ENCODE results near the gene SART3.
"Not testable (repeated sequence)": the region's sequence is repeated elsewhere in the genome, so short reads cannot be mapped to it uniquely, and the experiment has no call there.

Gene SART3

GRCh38 chr12:108590463-108590862 is 29.5 kb upstream of the SART3 start:
- not testable (repeated sequence) for DNase-seq (ENCODE audit: low spot score); H3K27me3 Mint-ChIP-seq (ENCODE audit: low read depth); H3K4me1 Mint-ChIP-seq (ENCODE audit: low read depth); H3K9me3 Mint-ChIP-seq; H3K36me3 Mint-ChIP-seq (ENCODE audit: low read depth); H3K4me3 Mint-ChIP-seq; H3K27ac Mint-ChIP-seq

DNA sequence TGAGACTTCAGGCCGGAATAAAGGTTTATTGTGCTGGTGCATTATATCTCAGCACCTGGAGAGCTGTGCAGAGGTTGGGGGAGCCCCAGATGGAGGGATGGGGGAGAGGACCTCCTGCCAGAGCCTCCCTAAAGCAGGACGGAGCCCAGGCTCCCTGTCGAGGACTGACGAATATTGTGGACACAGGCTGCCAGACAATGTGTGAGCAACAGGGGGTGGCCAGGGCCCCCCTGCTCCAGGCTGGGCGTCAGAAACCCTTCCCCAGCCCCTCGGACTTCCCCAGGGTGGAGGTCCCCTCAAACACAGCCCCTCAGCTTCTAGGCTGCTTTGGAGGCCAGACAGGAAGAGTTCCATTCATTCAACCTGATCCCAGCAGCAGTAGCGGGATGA is 28.9 kb upstream of the SART3 start:
- H3K27ac Mint-ChIP-seq: no peak overlapping the region
- H3K4me1 Mint-ChIP-seq (ENCODE audit: low read depth): no peaks in the 10 kb centered on the region
- H3K4me3 Mint-ChIP-seq: no peak overlapping the region
- no peaks in the 10 kb centered on the region for H3K36me3 Mint-ChIP-seq (ENCODE audit: low read depth)
- no peak for DNase-seq (ENCODE audit: low spot score)
- H3K9me3 Mint-ChIP-seq: no peaks in the 10 kb centered on the region
- H3K27me3 Mint-ChIP-seq (ENCODE audit: low read depth): peaks cover 1% of the 10 kb centered on the region

DNA sequence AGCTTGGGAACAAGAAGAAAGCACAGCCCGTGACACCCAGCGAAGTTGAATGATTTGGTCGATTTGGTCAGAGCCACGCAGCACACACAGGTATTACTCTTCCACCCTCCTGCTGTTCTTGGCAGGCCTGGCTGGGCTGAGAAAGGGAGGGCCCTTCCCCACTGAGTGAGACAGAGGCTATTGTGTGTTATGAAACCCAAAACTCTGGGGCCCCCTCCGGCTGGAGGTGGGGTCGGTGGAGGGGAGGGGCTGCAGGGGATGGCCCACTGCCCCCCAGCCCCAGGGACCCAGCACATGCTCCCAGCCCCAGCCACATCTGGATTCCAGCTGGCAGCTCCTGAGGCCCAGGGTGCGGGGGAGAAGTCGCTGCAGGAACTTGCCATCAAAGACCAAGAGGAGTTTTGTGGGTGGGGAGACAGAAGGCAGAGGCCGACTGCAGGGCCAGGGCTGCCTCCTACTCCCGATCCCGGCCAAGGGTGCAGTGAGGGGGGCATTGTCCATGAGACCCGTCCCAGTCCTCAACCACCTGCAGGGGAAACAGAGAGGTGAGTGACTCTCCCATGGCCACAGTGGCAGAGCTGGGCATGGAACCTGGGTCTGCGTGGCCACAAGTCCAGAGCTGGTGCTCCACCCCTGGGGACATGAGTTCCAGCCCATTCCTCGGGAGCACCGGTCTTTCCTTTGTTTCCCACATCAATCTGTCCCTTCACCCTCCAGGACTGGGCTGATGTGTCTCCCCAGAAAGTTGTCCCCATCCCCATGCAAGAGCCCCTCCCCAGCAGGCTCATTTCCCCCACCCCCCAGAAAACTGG is 28.3 kb upstream of the SART3 start:
- Mint-ChIP-seq H3K9me3 (no peaks in the 10 kb centered on the region), H3K27ac (no peak overlapping the region), H3K4me3 (no peak overlapping the region), H3K4me1 (ENCODE audit: low read depth) (no peaks in the 10 kb centered on the region), H3K36me3 (ENCODE audit: low read depth) (no peaks in the 10 kb centered on the region), H3K27me3 (ENCODE audit: low read depth) (peaks cover 1% of the 10 kb centered on the region)
- DNase-seq (ENCODE audit: low spot score): no peak

DNA sequence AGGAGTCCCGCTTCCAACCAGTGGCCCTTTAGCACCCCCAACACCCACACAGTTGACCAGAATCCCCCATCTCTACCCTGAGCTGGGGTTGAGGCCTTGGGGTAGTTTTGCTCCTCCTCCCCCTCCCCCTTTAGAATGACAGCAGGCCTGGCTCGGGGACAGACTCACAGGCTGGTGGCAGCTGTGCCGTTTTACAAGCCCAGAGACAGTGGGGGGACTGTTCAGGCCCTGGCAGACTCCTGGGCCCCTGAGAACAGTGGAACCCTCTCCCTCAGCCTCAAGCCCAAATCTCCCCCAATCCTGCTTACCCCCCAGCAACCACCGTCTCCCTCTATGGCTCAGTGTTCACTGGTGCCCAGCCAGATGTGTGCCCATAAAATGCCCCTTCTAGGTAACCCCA is 26.9 kb upstream of the SART3 start:
- Mint-ChIP-seq H3K9me3 (no peaks in the 10 kb centered on the region), H3K27ac (no peak overlapping the region), H3K4me3 (no peak overlapping the region), H3K4me1 (ENCODE audit: low read depth) (no peaks in the 10 kb centered on the region), H3K27me3 (ENCODE audit: low read depth) (peaks cover 1% of the 10 kb centered on the region), H3K36me3 (ENCODE audit: low read depth) (no peaks in the 10 kb centered on the region)
- no peak for DNase-seq (ENCODE audit: low spot score)

DNA sequence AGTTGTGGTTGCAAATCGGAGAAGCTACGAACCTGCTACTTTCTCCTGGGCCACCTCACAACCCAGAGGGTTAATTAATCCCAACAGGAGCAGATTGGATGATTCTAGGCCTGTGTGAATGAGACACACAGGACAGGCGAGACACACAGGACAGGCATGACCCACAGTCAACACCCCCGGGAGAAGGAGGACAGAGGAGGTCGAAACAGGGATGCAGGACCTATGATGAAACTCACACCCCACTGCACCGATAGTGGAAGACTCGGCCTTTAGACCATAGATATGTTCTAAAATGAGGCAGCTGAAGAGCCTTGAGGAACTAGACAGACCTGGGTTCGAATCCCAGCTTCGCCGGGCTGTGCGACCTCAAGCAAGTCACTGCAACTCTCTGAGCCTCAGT is 25.3 kb upstream of the SART3 start:
- DNase-seq (ENCODE audit: low spot score): no peak
- H3K36me3 Mint-ChIP-seq (ENCODE audit: low read depth): no peaks in the 10 kb centered on the region
- H3K4me3 Mint-ChIP-seq: no peak overlapping the region
- peaks cover 1% of the 10 kb centered on the region for H3K27me3 Mint-ChIP-seq (ENCODE audit: low read depth)
- H3K9me3 Mint-ChIP-seq: no peaks in the 10 kb centered on the region
- H3K27ac Mint-ChIP-seq: no peak overlapping the region
- no peaks in the 10 kb centered on the region for H3K4me1 Mint-ChIP-seq (ENCODE audit: low read depth)

DNA sequence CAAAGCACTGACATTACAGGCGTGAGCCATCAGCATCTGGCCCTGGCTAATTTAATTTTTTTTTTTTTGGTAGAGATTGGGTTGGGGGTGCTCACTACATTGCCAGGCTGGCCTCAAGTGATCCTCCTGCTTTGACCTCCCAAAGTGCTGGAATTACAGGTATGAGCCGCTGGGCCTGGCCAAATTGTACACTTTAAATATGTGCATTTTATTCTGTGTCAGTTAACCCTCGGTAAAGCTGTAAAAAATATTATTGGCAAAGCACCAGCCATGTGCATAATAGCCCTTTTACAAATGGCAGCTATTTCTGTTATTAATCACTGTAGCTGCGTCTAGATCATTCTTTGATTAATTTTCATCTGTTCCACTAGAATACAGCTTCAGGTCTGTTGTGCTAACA is 24.9 kb upstream of the SART3 start:
- H3K27me3 Mint-ChIP-seq (ENCODE audit: low read depth): peaks cover 1% of the 10 kb centered on the region
- no peaks in the 10 kb centered on the region for H3K4me1 Mint-ChIP-seq (ENCODE audit: low read depth)
- H3K9me3 Mint-ChIP-seq: no peaks in the 10 kb centered on the region
- no peak for DNase-seq (ENCODE audit: low spot score)
- H3K27ac Mint-ChIP-seq: no peak overlapping the region
- H3K36me3 Mint-ChIP-seq (ENCODE audit: low read depth): no peaks in the 10 kb centered on the region
- H3K4me3 Mint-ChIP-seq: no peak overlapping the region

- DNase-seq (ENCODE audit: low spot score): no peak
- Mint-ChIP-seq H3K36me3 (ENCODE audit: low read depth) (no peaks in the 10 kb centered on the region), H3K27me3 (ENCODE audit: low read depth) (peaks cover 1% of the 10 kb centered on the region), H3K27ac (no peak overlapping the region), H3K9me3 (no peaks in the 10 kb centered on the region), H3K4me3 (no peak overlapping the region), H3K4me1 (ENCODE audit: low read depth) (no peaks in the 10 kb centered on the region)
Measured at GRCh38 chr12:108584456-108585065, 23.6 kb upstream of the SART3 start.

GRCh38 chr12:108583991-108584390 is 23.0 kb upstream of the SART3 start:
- Mint-ChIP-seq H3K36me3 (ENCODE audit: low read depth) (no peaks in the 10 kb centered on the region), H3K27ac (no peak overlapping the region), H3K9me3 (peaks cover 3% of the 10 kb centered on the region), H3K4me3 (no peak overlapping the region), H3K27me3 (ENCODE audit: low read depth) (peaks cover 3% of the 10 kb centered on the region), H3K4me1 (ENCODE audit: low read depth) (no peaks in the 10 kb centered on the region)
- no peak for DNase-seq (ENCODE audit: low spot score)

DNA sequence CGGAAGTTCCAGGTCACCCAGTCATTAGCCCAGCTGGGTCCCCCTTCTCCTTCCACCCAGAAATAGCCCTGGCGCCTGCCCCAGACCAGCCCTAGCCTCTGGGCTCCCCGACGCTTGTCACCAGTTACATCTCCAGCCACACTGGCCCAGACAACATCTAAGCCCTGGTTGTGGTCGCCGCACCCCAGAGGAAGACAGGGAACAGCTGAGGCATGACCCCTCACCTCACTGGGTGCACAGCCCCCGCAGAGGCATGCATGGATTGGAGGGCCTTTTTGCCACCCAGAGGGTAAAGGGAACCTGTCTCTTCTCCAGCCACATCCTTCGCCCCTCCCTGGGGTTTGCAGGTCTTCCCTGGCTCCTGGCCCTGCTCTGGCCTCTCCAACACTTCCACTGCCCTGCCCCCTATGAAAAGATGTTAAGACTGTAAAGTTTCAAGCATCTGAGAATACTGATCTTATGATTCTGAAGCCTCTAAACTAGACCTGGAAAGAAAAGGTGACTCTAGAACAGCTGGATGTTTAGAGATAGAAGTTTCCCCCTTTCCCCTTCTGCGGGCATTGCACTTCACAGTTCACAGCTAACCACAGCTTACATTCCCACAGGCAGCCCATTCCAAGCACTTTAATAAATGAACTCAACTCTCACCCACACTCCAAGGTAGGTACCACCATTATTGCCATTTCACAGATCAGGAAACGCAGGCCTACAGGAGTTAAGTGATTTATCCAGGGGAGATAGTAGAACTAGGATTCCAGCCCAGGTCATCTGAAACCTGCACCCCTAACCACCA is 22.2 kb upstream of the SART3 start:
- H3K27ac Mint-ChIP-seq: no peak overlapping the region
- H3K4me3 Mint-ChIP-seq: no peak overlapping the region
- H3K4me1 Mint-ChIP-seq (ENCODE audit: low read depth): peaks cover 2% of the 10 kb centered on the region
- H3K36me3 Mint-ChIP-seq (ENCODE audit: low read depth): no peaks in the 10 kb centered on the region
- DNase-seq (ENCODE audit: low spot score): no peak
- H3K27me3 Mint-ChIP-seq (ENCODE audit: low read depth): peaks cover 7% of the 10 kb centered on the region
- H3K9me3 Mint-ChIP-seq: peaks cover 9% of the 10 kb centered on the region

DNA sequence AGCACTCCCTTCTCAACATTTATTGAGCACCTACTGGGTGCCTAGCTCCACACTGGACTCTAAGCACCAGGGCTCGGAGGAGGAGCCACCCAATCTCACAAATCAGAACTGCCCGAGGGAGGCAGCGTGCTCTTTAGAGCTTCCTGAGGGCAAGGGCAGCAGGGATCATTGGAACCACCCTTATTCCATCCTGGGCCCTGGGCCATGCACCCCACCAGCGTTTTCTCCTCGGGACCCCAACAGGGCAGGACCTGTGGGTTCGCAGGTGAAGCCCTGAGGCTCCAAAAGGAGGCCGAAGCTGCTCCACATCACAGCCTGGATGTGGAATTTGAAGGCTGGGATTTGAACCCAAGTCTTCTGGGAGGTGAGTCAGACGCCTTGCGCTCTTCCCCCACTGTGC is 21.5 kb upstream of the SART3 start:
- Mint-ChIP-seq H3K27ac (no peak overlapping the region), H3K4me3 (no peak overlapping the region), H3K27me3 (ENCODE audit: low read depth) (peaks cover 10% of the 10 kb centered on the region), H3K9me3 (peaks cover 9% of the 10 kb centered on the region), H3K4me1 (ENCODE audit: low read depth) (peaks cover 2% of the 10 kb centered on the region), H3K36me3 (ENCODE audit: low read depth) (no peaks in the 10 kb centered on the region)
- no peak for DNase-seq (ENCODE audit: low spot score)

GRCh38 chr12:108581311-108582227 is 20.6 kb upstream of the SART3 start:
- Mint-ChIP-seq H3K9me3 (peaks cover 9% of the 10 kb centered on the region), H3K27ac (no peak overlapping the region), H3K27me3 (ENCODE audit: low read depth) (peaks cover 12% of the 10 kb centered on the region), H3K4me1 (ENCODE audit: low read depth) (peaks cover 2% of the 10 kb centered on the region), H3K36me3 (ENCODE audit: low read depth) (no peaks in the 10 kb centered on the region), H3K4me3 (no peak overlapping the region)
- no peak for DNase-seq (ENCODE audit: low spot score)

- peaks cover 12% of the 10 kb centered on the region for H3K27me3 Mint-ChIP-seq (ENCODE audit: low read depth)
- H3K4me3 Mint-ChIP-seq: no peak overlapping the region
- no peak for DNase-seq (ENCODE audit: low spot score)
- no peak overlapping the region for H3K27ac Mint-ChIP-seq
- peaks cover 6% of the 10 kb centered on the region for H3K4me1 Mint-ChIP-seq (ENCODE audit: low read depth)
- peaks cover 9% of the 10 kb centered on the region for H3K9me3 Mint-ChIP-seq
- no peaks in the 10 kb centered on the region for H3K36me3 Mint-ChIP-seq (ENCODE audit: low read depth)
Measured at GRCh38 chr12:108580531-108580930, 19.6 kb upstream of the SART3 start.

- H3K9me3 Mint-ChIP-seq: peaks cover 9% of the 10 kb centered on the region
- H3K27me3 Mint-ChIP-seq (ENCODE audit: low read depth): peaks cover 12% of the 10 kb centered on the region
- DNase-seq (ENCODE audit: low spot score): no peak
- peak overlapping the region; percentile 42 for H3K27ac Mint-ChIP-seq
- no peak overlapping the region for H3K4me3 Mint-ChIP-seq
- H3K36me3 Mint-ChIP-seq (ENCODE audit: low read depth): no peaks in the 10 kb centered on the region
- peaks cover 14% of the 10 kb centered on the region for H3K4me1 Mint-ChIP-seq (ENCODE audit: low read depth)
Measured at GRCh38 chr12:108578813-108579212, 17.8 kb upstream of the SART3 start.

Measured in T-helper 2 cell treated with Interferon-gamma antibody and Interleukin-4, amounts not matched to agents 5 μg/mL and 100 μg/mL, for 36 hours (primary cell).